ENCODE measurements around the gene GDPD3. TPM values are rescaled to one million over a fixed set of nuclear protein-coding genes. Genes with fewer than 3 reads are reported as not detected.

GDPD3 gene
- total RNA-seq, 1 experiment from 2014 or later, result 8.4 TPM

GRCh38 chr16:30086291-30087140 lies 26.8 kb downstream of the GDPD3 start:
- no peak for DNase-seq
- no peaks in the 10 kb centered on the region for H3K9me3 ChIP-seq
- ChIA-PET POLR2A (interaction anchor here (0.6 to 1.1 kb wide), 2 partner anchors 21 to 34 kb away, joined by 3 to 4 read pairs; partner anchors contain the start of gene ALDOA), CTCF (no interaction called here)
- Mint-ChIP-seq H3K4me1 (ENCODE audit: low read depth, unreplicated experiment) (no peaks in the 10 kb centered on the region), H3K27ac (ENCODE audit: unreplicated experiment) (no peak overlapping the region), H3K9me3 (ENCODE audit: unreplicated experiment) (no peaks in the 10 kb centered on the region), H3K4me3 (ENCODE audit: unreplicated experiment) (no peak overlapping the region), H3K27me3 (ENCODE audit: insufficient read depth, unreplicated experiment) (no peaks in the 10 kb centered on the region), H3K36me3 (ENCODE audit: insufficient read depth, unreplicated experiment) (peaks cover 52% of the 10 kb centered on the region)
- no peaks in the 10 kb centered on the region; the same call in 1 of the 2 replicates for H3K36me3 ChIP-seq (ENCODE audit: control insufficient read depth, insufficient read depth, low read length)
- intact Hi-C loops (cut with micrococcal nuclease; ENCODE audit: unreplicated experiment), result no loop called here
- no peak overlapping the region for H3K4me3 ChIP-seq (ENCODE audit: low read depth, low read length)
- no TSS peak for BruUV-seq (replicated peaks)
- H3K27me3 ChIP-seq (replicated peaks; ENCODE audit: control insufficient read depth, insufficient read depth, low read length), result no peaks in the 10 kb centered on the region
- peaks cover 6% of the 10 kb centered on the region for H3K4me1 ChIP-seq
- TF ChIP-seq CTCF (IDR thresholded peaks at IDR 0.05; ENCODE audit: insufficient read depth in 1 of 2, low read depth in 1 of 2, low read length in 1 of 2, severe bottlenecking in 1 of 2, unreplicated experiment in 1 of 2), result no peak

GRCh38 chr16:30085820-30086219 lies 27.5 kb downstream of the GDPD3 start:
- Mint-ChIP-seq H3K36me3 (ENCODE audit: insufficient read depth, unreplicated experiment) (peaks cover 55% of the 10 kb centered on the region), H3K4me3 (ENCODE audit: unreplicated experiment) (no peak overlapping the region), H3K4me1 (ENCODE audit: low read depth, unreplicated experiment) (no peaks in the 10 kb centered on the region), H3K27ac (ENCODE audit: unreplicated experiment) (no peak overlapping the region), H3K27me3 (ENCODE audit: insufficient read depth, unreplicated experiment) (no peaks in the 10 kb centered on the region), H3K9me3 (ENCODE audit: unreplicated experiment) (no peaks in the 10 kb centered on the region)
- Histone ChIP-seq H3K9me3 (no peaks in the 10 kb centered on the region), H3K27me3 (replicated peaks; ENCODE audit: control insufficient read depth, insufficient read depth, low read length) (no peaks in the 10 kb centered on the region), H3K36me3 (ENCODE audit: control insufficient read depth, insufficient read depth, low read length) (no peaks in the 10 kb centered on the region; the same call in 1 of the 2 replicates), H3K4me3 (ENCODE audit: low read depth, low read length) (no peak overlapping the region), H3K4me1 (peaks cover 6% of the 10 kb centered on the region)
- BruUV-seq (replicated peaks), result no TSS peak
- no peak for TF ChIP-seq CTCF (IDR thresholded peaks at IDR 0.05; ENCODE audit: insufficient read depth in 1 of 2, low read depth in 1 of 2, low read length in 1 of 2, severe bottlenecking in 1 of 2, unreplicated experiment in 1 of 2)
- DNase-seq, result no peak
- POLR2A ChIA-PET, result interaction anchor here (1.1 kb wide), 1 partner anchor 20 kb away, joined by 3 read pairs; the partner anchor contains the start of gene ALDOA
- intact Hi-C loops (cut with micrococcal nuclease; ENCODE audit: unreplicated experiment), result no loop called here
- CTCF ChIA-PET, result no interaction called here

GRCh38 chr16:30085247-30085646 lies 28.1 kb downstream of the GDPD3 start:
- Mint-ChIP-seq H3K4me1 (ENCODE audit: low read depth, unreplicated experiment) (no peaks in the 10 kb centered on the region), H3K4me3 (ENCODE audit: unreplicated experiment) (no peak overlapping the region), H3K36me3 (ENCODE audit: insufficient read depth, unreplicated experiment) (peaks cover 59% of the 10 kb centered on the region)

More at GRCh38 chr16:30085247-30085646, 28.1 kb downstream of the GDPD3 start:
- Mint-ChIP-seq H3K9me3 (ENCODE audit: unreplicated experiment) (no peaks in the 10 kb centered on the region), H3K27me3 (ENCODE audit: insufficient read depth, unreplicated experiment) (no peaks in the 10 kb centered on the region), H3K27ac (ENCODE audit: unreplicated experiment) (no peak overlapping the region)
- H3K9me3 ChIP-seq, result no peaks in the 10 kb centered on the region
- H3K27me3 ChIP-seq (replicated peaks; ENCODE audit: control insufficient read depth, insufficient read depth, low read length), result no peaks in the 10 kb centered on the region
- BruUV-seq (replicated peaks), result no TSS peak
- intact Hi-C loops (cut with micrococcal nuclease; ENCODE audit: unreplicated experiment), result no loop called here
- TF ChIP-seq CTCF (IDR thresholded peaks at IDR 0.05; ENCODE audit: insufficient read depth in 1 of 2, low read depth in 1 of 2, low read length in 1 of 2, severe bottlenecking in 1 of 2, unreplicated experiment in 1 of 2), result no peak
- POLR2A ChIA-PET, result no interaction called here
- CTCF ChIA-PET, result no interaction called here
- H3K4me3 ChIP-seq (ENCODE audit: low read depth, low read length), result no peak overlapping the region
- peaks cover under 1% of the 10 kb centered on the region; the same call in 1 of the 2 replicates for H3K4me1 ChIP-seq
- no peak for DNase-seq
- peaks cover 1% of the 10 kb centered on the region for H3K36me3 ChIP-seq (ENCODE audit: control insufficient read depth, insufficient read depth, low read length)
